ENCODE results near the gene MAN2A2. TPM values are rescaled to one million over a fixed set of nuclear protein-coding genes. Genes with fewer than 3 reads are reported as not detected.

The MAN2A2 gene
- total and polyA plus RNA-seq, 9 of the 15 experiments (the other 6 are each of a cell fraction or from before 2014, with no cell fraction given) = 7.3 to 151 (median 43.4) TPM

DNA sequence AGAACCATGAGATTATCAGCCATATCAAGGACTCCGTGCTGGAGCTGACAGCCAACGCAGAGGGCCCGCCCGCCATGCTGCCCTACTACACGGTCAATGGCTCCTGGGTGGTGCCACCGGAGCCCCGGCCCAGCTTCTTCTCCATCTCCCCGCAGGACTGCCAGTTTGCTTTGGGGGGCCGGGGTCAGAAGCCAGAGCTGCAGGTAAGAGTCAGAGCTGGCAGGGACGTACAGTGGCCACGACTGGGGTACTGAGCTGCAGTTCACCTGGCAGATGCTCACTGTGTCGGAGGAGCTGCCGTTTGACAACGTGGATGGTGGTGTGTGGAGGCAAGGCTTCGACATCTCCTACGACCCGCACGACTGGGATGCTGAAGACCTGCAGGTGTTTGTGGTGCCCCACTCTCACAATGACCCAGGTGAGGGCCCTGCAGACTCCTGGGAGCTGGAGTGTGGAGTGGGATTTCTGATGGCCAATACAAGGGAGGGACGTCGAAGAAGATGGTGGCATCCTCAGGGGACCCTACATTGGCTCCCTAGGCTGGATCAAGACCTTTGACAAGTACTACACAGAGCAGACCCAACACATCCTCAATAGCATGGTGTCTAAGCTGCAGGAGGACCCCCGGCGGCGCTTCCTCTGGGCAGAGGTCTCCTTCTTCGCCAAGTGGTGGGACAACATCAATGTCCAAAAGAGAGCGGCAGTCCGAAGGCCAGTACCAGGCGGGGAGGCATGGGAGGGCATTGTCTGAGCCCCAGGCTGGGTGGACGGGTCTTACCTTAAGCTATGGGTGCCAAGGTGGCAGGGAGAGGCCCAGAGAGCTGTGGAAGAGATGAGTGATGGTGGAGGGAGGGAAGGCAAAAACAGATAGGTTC lies 2.4 kb downstream of the MAN2A2 start (continued):
- no peak for TF ChIP-seq ILF3 (IDR thresholded peaks at IDR 0.05; ENCODE audit: borderline replicate concordance)
- no peak for TF ChIP-seq THRAP3 (IDR thresholded peaks at IDR 0.05; ENCODE audit: borderline replicate concordance)
- no peak for TF ChIP-seq PYGO2 (tag; IDR thresholded peaks at IDR 0.05)
- no peak for TF ChIP-seq SMARCA4 (IDR thresholded peaks at IDR 0.05)
- TF ChIP-seq CAMTA2 (CRISPR knock-in tag; conservative IDR thresholded peaks at IDR 0.05) = no peak
- no peak for TF ChIP-seq ZNF143 (CRISPR knock-in tag; IDR thresholded peaks at IDR 0.05)
- no peak for TF ChIP-seq SNIP1 (IDR thresholded peaks at IDR 0.05; ENCODE audit: low read depth)
- 0 out of 2 replicates have a peak, but pooled peaks have one; percentile 19 for TF ChIP-seq POLR2AphosphoS5 (IDR thresholded peaks at IDR 0.05; ENCODE audit: control insufficient read depth, insufficient read depth, low read depth, low read length)
- TF ChIP-seq, protein P1, sequence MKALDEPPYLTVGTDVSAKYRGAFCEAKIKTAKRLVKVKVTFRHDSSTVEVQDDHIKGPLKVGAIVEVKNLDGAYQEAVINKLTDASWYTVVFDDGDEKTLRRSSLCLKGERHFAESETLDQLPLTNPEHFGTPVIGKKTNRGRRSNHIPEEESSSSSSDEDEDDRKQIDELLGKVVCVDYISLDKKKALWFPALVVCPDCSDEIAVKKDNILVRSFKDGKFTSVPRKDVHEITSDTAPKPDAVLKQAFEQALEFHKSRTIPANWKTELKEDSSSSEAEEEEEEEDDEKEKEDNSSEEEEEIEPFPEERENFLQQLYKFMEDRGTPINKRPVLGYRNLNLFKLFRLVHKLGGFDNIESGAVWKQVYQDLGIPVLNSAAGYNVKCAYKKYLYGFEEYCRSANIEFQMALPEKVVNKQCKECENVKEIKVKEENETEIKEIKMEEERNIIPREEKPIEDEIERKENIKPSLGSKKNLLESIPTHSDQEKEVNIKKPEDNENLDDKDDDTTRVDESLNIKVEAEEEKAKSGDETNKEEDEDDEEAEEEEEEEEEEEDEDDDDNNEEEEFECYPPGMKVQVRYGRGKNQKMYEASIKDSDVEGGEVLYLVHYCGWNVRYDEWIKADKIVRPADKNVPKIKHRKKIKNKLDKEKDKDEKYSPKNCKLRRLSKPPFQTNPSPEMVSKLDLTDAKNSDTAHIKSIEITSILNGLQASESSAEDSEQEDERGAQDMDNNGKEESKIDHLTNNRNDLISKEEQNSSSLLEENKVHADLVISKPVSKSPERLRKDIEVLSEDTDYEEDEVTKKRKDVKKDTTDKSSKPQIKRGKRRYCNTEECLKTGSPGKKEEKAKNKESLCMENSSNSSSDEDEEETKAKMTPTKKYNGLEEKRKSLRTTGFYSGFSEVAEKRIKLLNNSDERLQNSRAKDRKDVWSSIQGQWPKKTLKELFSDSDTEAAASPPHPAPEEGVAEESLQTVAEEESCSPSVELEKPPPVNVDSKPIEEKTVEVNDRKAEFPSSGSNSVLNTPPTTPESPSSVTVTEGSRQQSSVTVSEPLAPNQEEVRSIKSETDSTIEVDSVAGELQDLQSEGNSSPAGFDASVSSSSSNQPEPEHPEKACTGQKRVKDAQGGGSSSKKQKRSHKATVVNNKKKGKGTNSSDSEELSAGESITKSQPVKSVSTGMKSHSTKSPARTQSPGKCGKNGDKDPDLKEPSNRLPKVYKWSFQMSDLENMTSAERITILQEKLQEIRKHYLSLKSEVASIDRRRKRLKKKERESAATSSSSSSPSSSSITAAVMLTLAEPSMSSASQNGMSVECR (CRISPR knock-in tag; IDR thresholded peaks at IDR 0.05) = 0 out of 2 replicates have a peak, but pooled peaks have one; percentile 8
